Fibroblast of the conjunctiva (primary cell): Measurements from ENCODE around the gene BRAF.
"Not testable (repeated sequence)": the region's sequence is repeated elsewhere in the genome, so short reads cannot be mapped to it uniquely, and the experiment has no call there.

Experiments
- DNase-seq: peaks from one replicate; pipeline ENCODE4 v3.0.0-alpha.2; 2010; ENCODE audit warnings: low read depth

BRAF gene

GRCh38 chr7:140924821-140925421, at the start of gene BRAF:
TSS of gene BRAF (minus strand) at chr7:140924929. CDS start at chr7:140924703, 226 bp downstream.
- peak; percentile 75 for DNase-seq

- DNase-seq: no peak
These were observed 48.4 kb upstream of the BRAF start for GRCh38 chr7:140972876-140973829.

- no peak for DNase-seq
These were observed 47.6 kb upstream of the BRAF start for GRCh38 chr7:140972344-140972743.

- DNase-seq: no peak
These were observed 42.7 kb upstream of the BRAF start for GRCh38 chr7:140967438-140967837.

- no peak for DNase-seq
These were observed 42.0 kb upstream of the BRAF start for GRCh38 chr7:140966561-140967233.

GRCh38 chr7:140961117-140961516, 36.4 kb upstream of the BRAF start:
- DNase-seq: no peak

GRCh38 chr7:140956997-140957396, 32.3 kb upstream of the BRAF start:
- not testable (repeated sequence) for DNase-seq

GRCh38 chr7:140945940-140946339, 21.2 kb upstream of the BRAF start:
- no peak for DNase-seq

- not testable (repeated sequence) for DNase-seq
These were observed 17.5 kb upstream of the BRAF start for GRCh38 chr7:140942242-140942641.

- DNase-seq: no peak
These were observed 16.2 kb upstream of the BRAF start for GRCh38 chr7:140940898-140941297.

GRCh38 chr7:140937702-140938264, 13.1 kb upstream of the BRAF start:
- no peak for DNase-seq

- no peak for DNase-seq
These were observed 4.0 kb upstream of the BRAF start for GRCh38 chr7:140928491-140929309.

GRCh38 chr7:140927945-140928344, 3.2 kb upstream of the BRAF start:
- DNase-seq: not testable (repeated sequence)

- no peak for DNase-seq
These were observed 2.6 kb upstream of the BRAF start for GRCh38 chr7:140927351-140927750.

- no peak for DNase-seq
These were observed 1.5 kb upstream of the BRAF start for GRCh38 chr7:140926021-140926817.

- peak; percentile 49 for DNase-seq
These were observed 509 bp downstream of the BRAF start for GRCh38 chr7:140924019-140924820.

- DNase-seq: no peak
These were observed 1.2 kb downstream of the BRAF start for GRCh38 chr7:140923358-140924006.

- no peak for DNase-seq
These were observed 1.9 kb downstream of the BRAF start for GRCh38 chr7:140922741-140923345.

- no peak for DNase-seq
These were observed 4.0 kb downstream of the BRAF start for GRCh38 chr7:140920745-140921144.
